Brain microvascular endothelial cell (primary cell): Measurements from ENCODE around the gene MRAS.

Experiments used
- DNase-seq: peaks from one replicate; pipeline ENCODE4 v3.0.0-alpha.2; 2020
- H3K27ac ChIP-seq: fragments of 250-450 bp; sonication (Bioruptor Pico); 2 replicates; pipeline ENCODE4 v1.5.1; 2020; ENCODE audit warnings: mild to moderate bottlenecking, moderate library complexity
- H3K27me3 ChIP-seq: fragments of 250-450 bp; sonication (Bioruptor Pico); replicated peaks from 2 replicates; pipeline ENCODE4 v1.5.1; 2020; ENCODE audit warnings: mild to moderate bottlenecking
- H3K36me3 ChIP-seq: fragments of 250-450 bp; sonication (Bioruptor Pico); replicated peaks from 2 replicates; pipeline ENCODE4 v1.5.1; 2020; ENCODE audit warnings: mild to moderate bottlenecking
- H3K4me3 ChIP-seq: 2 replicates; pipeline ENCODE4 v1.5.1; 2011; ENCODE audit warnings: low read depth, mild to moderate bottlenecking, control low read depth, low read length, moderate library complexity
- in situ Hi-C: cut with HindIII; loops from 2 replicates; pipeline ENCODE4 v1.10.0; 2017; ENCODE audit warnings: low sequenced_read_pairs, low pct_ligation_motif_present
- TF ChIP-seq, protein P1 (sequence below): IDR thresholded peaks from 2 replicates; pipeline ENCODE4 v1.5.1; 2011; ENCODE audit warnings: low read depth, mild to moderate bottlenecking, moderate library complexity, low read length, control low read depth, inconsistent platforms; ENCODE audit errors: missing control alignments

MRAS gene

DNA sequence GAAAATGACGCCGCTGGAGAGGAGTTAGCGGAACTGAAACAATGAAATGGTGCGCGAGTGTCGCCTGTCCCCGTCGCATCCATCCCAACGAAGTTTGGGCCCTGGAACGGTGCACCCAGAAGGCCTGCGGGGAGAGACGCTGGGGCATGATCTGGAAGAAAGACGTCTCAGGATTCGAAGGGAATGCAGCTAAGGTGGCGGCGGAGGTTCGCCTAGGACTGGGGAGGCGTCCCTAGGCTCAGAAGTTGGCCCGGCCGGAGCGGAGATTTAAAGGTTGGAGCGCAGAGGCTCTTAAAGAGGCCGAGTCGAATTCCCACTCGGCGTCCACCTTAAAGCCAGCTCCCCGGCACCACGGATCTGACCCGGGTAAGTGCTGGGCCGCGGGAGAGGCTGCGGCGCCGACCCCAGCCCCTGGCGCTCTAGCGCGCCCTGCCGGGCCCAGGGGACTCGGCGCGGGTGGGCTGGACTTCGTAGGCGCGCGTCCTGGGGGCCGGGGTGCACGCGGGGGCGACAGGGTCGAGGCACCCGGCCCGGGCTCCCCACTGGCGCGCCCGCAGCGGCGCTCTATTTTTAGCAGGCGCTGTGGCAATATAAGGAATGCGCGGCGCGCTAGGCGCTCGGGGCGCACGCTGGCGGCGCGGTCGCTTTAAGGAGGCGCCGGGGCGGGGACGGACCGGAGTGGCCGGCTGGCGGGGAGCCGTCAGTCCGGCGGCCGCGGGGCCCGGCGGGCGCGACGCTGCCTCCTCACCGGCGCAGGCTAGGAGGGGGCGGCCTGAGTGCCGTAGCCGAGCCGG is at the start of gene MRAS:
Gene MRAS, plus strand, starts transcription at position 620 of the 794 bp plus-strand sequence. CDS start 24,305 bp downstream, outside the sequence.
- Histone ChIP-seq H3K27ac (peak within 1 kb of the TSS; percentile 37), H3K4me3 (peak within 1 kb of the TSS; percentile 70), H3K27me3 (no peaks in the 10 kb centered on the region), H3K36me3 (no peaks in the 10 kb centered on the region)
- TF ChIP-seq, protein P1, sequence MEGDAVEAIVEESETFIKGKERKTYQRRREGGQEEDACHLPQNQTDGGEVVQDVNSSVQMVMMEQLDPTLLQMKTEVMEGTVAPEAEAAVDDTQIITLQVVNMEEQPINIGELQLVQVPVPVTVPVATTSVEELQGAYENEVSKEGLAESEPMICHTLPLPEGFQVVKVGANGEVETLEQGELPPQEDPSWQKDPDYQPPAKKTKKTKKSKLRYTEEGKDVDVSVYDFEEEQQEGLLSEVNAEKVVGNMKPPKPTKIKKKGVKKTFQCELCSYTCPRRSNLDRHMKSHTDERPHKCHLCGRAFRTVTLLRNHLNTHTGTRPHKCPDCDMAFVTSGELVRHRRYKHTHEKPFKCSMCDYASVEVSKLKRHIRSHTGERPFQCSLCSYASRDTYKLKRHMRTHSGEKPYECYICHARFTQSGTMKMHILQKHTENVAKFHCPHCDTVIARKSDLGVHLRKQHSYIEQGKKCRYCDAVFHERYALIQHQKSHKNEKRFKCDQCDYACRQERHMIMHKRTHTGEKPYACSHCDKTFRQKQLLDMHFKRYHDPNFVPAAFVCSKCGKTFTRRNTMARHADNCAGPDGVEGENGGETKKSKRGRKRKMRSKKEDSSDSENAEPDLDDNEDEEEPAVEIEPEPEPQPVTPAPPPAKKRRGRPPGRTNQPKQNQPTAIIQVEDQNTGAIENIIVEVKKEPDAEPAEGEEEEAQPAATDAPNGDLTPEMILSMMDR, result peak; percentile 25
- DNase-seq, result peak; percentile 46
- in situ Hi-C loops, result no loop called here

DNA sequence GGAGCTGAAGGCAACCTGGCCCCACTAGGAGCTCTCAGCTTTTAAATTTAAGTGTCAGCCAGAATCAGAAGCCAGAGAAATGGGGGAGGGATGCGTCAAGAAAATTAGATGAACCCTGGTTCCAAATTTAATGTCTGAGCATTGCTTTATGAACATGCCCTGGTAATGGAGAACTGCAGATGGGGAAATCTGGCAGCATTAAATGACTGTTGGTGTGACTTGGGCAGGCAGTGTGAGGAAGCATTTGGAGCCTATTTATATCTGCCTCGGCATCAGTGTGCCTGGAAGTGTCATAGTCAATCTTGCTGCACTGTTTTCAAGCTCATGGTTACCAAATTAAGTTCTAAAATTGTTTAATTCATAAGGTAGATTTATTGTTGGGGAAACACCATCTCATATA is 47.7 kb upstream of the MRAS start:
- TF ChIP-seq, protein P1, result no peak
- Histone ChIP-seq H3K27ac (no peak overlapping the region), H3K36me3 (peaks cover 14% of the 10 kb centered on the region), H3K4me3 (no peak overlapping the region), H3K27me3 (no peaks in the 10 kb centered on the region)
- in situ Hi-C loops, result no loop called here
- DNase-seq, result no peak

DNA sequence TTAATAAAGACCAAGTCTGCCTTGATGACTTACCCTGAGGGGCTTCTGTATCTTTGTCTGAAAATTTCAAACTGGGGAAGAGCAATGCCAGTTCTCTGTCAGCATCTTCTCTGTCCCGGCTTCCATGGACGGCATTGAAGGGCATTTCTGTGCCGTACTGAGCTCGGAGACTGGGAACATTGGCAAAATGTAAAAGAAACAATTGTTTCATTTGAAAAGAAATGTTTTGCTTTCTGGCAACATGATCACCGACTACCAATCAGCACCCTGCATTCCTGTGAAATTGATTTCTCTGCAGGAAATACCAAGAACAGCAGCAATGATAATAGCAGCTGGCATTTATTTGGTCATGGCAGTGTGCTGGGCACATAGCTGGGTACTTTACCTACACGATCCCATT is 44.9 kb upstream of the MRAS start:
- Histone ChIP-seq H3K4me3 (no peak overlapping the region), H3K36me3 (peaks cover 5% of the 10 kb centered on the region), H3K27me3 (no peaks in the 10 kb centered on the region), H3K27ac (no peak overlapping the region)
- TF ChIP-seq, protein P1, result no peak
- in situ Hi-C loops, result no loop called here
- DNase-seq, result no peak

DNA sequence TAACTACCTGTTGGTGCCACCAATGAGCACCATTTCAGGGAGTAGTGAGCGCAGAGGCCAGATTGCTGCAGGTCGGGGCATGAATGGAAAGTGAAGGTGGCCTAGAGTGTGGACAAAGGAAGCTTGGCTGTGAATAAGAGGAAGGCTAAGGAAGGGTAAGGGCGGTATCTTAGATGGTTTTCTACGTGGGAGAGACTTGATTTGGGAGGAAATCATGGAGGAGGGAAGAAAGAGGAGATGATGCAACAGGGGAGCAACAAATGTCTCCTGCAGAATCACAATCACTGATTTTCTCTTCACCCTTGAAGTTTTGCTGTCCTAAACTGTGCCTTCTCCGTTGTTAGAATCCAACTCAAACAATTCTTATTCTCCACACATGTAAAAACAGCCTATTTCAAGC is 40.5 kb upstream of the MRAS start:
- Histone ChIP-seq H3K4me3 (no peak overlapping the region), H3K27ac (no peak overlapping the region), H3K27me3 (no peaks in the 10 kb centered on the region), H3K36me3 (no peaks in the 10 kb centered on the region)
- in situ Hi-C loops, result no loop called here
- no peak for DNase-seq
- TF ChIP-seq, protein P1, result no peak

DNA sequence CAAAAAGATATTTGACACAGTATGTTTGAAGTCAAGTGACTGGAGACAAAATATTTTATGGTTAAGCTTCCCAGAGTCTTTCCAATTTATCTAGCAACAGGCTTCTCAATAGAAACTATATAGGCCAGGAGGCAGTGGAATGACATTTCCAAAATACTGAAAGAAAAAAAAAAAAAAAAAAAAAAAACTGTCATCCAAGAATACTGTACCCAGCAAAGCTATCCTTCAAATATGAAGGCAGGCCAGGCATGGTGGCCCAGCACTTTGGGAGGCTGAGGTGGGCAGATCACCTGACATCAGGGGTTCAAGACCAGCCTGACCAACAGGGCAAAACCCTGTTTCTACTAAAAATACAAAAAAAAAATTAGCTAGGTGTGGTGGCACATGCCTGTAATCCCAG is 39.6 kb upstream of the MRAS start:
- Histone ChIP-seq H3K27ac (no peak overlapping the region), H3K4me3 (no peak overlapping the region), H3K27me3 (no peaks in the 10 kb centered on the region), H3K36me3 (no peaks in the 10 kb centered on the region)
- TF ChIP-seq, protein P1, result no peak
- in situ Hi-C loops, result no loop called here
- no peak for DNase-seq

DNA sequence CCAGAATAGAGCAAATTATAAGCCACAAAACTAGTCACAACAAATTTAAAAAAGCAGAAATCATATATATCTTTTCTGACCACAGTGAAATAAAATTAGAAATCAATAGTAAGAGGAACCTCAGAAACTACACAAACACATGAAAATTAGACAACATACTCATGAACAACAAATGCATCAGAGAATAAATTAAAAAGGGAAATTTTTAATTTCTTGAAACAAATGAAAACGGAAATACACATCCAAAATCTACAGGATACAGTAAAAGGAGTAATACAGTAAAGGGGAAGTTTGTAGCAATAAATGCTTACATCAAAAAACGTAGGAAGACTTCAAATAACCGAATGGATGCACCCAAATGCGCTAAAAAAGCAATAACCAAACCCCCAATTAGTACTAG is 37.9 kb upstream of the MRAS start:
- Histone ChIP-seq H3K36me3 (no peaks in the 10 kb centered on the region), H3K27me3 (no peaks in the 10 kb centered on the region), H3K27ac (no peak overlapping the region), H3K4me3 (no peak overlapping the region)
- no peak for DNase-seq
- TF ChIP-seq, protein P1, result no peak
- in situ Hi-C loops, result no loop called here
